Right renal pelvis (tissue), 4 donors: ENCODE data around the gene ZDHHC18. TPM values are rescaled to one million over a fixed set of nuclear protein-coding genes. Genes with fewer than 3 reads are reported as not detected.
A peak's percentile ranks its signal among the peaks of the same experiment; 100 is the strongest.
"Not testable (repeated sequence)": the region's sequence is repeated elsewhere in the genome, so short reads cannot be mapped to it uniquely, and the experiment has no call there.

Experiments used
- DNase-seq, 4 donors: peaks; one replicate each; pipeline ENCODE4 v3.0.0-alpha.2; 2013; ENCODE audit warnings: low read depth in 4 of 4, low spot score in 3 of 4, missing footprints in 1 of 4
- polyA plus RNA-seq, 4 donors: library from polyadenylated mRNA; unstranded; fragments of 120-200 nt; gene quantifications; one replicate each; pipeline ENCODE4 v1.2.1, GENCODE V29; 2013; ENCODE audit not compliant: insufficient read length in 4 of 4

Gene ZDHHC18
- polyA plus RNA-seq, 4 donors, result 20.7 to 23.2 (median 22.1) TPM

GRCh38 chr1:26831546-26832248 is 5.2 kb downstream of the ZDHHC18 start:
- no peak for DNase-seq

DNA sequence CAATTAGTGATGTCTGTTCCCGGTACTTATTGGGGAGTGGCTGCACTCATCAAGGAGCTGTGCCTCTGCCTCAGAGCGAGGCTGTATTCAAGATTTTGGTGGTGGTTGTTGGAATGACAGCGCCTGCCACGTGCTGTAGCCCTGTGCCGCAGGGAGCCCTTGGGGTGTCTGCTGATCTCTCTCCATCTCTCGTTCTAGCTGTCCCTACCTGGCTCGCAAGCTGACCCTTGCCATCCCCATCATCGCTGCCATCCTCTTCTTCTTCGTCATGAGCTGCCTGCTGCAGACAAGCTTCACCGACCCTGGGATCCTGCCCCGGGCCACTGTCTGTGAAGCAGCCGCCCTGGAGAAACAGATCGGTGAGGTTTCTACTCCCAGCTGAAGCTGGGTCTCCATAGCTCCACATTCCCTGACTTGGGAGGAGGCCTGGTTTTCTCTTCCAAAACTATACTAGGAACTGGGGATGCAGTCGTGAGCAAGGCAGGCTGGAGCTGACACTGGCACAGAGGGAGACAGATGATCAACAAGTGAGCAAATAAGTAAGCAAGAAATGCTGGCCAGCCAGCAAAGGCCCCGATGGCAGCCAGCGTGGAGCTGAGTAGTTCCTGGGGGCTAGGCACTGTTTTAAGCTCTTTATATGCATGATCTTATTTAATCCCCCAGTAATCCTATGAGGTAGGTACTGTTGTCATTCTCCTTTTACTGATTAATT is 5.9 kb downstream of the ZDHHC18 start:
- no peak for DNase-seq

GRCh38 chr1:26833432-26834405 is 7.2 kb downstream of the ZDHHC18 start:
- no peak for DNase-seq

- not testable (repeated sequence) for DNase-seq
These were observed 11.2 kb downstream of the ZDHHC18 start for GRCh38 chr1:26837665-26838064.

GRCh38 chr1:26838474-26839338 is 12.2 kb downstream of the ZDHHC18 start:
- DNase-seq, result no peak

DNA sequence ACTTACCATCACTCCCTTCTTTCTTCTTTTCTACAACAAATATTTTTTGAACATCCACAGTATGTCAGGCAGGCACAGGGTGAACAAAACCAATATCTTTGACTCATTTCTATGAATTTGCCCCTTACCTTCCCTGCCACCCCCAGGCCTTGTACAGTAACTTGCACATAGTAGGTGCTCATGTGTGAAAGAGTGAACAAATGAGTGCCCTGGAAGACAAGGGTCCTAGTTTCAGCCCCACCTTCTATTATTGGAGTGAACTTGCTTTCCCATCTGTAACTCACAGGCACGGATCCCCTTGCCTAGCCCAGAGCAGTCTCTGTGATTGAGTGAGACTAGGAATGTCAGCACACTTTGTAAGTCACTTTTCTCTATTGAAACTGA is 12.8 kb downstream of the ZDHHC18 start:
- no peak for DNase-seq

- no peak for DNase-seq
These were observed 13.3 kb downstream of the ZDHHC18 start for GRCh38 chr1:26839779-26840178.

- no peak for DNase-seq
These were observed 18.1 kb downstream of the ZDHHC18 start for GRCh38 chr1:26844424-26845196.

DNA sequence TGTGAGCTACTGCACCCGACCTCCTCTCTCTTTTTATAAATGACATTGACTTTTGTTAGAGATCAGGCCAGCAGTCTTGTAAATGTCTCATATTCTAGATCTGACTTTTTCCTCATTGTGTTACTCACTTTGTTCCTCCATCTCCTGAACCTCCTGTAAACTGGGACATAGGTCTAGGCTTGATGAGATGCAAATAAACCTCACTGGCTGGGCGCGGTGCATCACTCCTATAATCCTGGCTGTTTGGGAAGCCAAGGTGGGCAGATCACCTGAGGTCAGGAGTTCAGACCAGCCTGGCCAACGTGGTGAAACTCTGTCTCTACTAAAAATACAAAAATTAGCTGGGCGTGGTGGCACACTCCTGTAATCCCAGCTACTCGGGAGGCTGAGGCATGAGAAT is 21.3 kb downstream of the ZDHHC18 start:
- DNase-seq, result not testable (repeated sequence)

- DNase-seq, result no peak
These were observed 22.0 kb downstream of the ZDHHC18 start for GRCh38 chr1:26848499-26848898.

DNA sequence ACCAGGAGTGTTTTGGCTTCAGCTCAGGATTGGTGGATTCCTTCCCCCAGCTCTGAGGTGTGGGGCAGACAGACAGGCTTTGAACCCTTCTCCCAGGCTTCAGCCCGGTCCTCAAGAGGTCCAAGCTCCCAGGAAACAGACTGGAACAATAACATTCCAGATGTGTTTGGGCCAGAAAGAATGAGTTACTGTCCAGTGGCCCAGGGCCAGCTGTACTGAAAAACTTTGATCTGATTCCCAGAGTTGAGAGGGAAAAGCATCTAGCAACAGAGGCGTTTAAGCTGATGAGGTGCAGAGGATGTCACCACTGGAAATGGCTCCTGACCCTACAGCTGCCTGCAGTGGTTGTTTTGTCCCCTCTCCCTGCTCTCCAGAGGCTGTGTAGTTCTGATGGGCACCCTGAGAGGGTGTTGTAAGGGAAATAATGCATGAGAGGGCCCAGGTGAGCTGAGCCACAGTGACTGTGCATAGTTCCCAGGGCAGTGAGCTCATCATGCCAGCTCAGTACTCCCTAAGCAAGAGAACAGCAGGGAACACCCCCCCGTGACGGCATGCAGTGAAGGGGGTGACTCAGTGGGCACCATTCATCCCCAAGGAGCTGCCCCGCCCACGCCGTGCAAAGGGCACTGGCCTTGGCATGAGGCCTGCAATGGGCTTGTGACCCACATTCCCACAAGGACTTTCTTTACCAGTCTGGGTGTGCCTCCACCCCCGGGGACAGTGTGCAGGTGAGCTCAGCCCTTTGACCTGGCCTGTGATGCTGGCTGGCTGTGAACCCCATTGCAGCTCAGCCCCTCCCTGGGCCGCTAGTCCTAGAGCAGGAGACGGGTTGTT is 22.7 kb downstream of the ZDHHC18 start:
- no peak for DNase-seq

DNA sequence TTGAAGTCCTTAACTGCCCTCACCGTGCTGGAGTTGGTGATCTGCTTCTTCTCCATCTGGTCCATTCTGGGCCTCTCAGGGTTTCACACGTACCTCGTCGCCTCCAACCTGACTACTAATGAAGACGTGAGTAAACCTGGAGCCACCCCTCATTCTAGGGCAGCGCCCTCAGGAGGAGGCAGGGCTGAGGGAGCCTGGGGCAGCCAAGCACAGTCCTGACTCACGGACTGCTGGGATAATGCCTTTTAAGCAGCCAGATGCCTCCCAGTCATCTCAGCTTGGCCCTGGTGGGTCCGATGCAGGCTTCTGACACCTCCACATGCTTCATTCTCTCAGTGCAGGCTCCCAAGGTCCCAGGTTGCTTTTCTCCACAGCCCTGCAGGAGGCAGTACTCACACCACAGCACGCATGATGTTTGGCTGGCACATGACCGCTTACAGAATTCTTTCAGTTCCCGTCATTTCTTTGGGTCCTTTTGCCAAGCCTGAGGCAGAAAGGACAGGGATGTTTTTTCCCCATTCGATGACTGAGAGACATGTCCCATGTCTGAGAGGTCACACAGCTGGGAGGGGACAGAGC is 24.7 kb downstream of the ZDHHC18 start:
- DNase-seq, result no peak

DNA sequence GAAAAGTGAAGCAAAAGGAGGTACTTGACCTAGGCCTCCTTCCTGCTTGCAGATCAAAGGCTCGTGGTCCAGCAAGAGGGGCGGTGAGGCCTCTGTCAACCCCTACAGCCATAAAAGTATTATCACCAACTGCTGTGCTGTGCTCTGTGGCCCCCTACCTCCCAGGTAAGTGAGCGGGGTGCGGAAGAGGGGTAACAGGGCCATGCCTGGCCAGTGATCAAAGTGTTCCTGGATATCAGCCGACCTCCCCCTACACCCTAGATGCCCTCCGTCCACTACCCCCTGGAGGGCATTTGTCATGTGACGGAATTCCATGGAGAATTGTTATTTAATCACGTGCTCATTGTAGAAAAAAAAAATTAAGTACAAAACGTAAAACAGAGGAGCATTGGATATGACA is 26.2 kb downstream of the ZDHHC18 start:
- DNase-seq, result no peak

GRCh38 chr1:26853156-26853555 is 26.7 kb downstream of the ZDHHC18 start:
- DNase-seq, result peak in 2 of 4 donors; percentile 54 to 58

DNA sequence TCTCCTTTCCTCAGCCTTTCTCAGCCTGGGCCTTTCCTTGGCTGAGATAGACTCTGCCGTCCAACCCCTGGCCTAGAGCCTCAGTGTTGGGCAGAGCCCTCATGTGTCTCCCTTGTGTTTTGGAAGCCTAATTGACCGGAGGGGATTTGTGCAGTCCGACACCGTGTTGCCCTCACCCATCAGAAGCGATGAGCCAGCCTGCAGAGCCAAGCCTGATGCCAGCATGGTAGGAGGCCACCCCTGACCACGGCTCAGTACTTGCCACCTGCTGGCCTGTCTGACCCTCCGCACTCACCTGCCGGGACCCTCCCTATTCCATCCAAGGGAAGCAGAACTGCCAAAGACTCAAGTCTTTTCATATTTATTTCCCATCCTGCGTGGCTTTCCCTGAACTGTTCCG is 27.1 kb downstream of the ZDHHC18 start:
- DNase-seq, result no peak

DNA sequence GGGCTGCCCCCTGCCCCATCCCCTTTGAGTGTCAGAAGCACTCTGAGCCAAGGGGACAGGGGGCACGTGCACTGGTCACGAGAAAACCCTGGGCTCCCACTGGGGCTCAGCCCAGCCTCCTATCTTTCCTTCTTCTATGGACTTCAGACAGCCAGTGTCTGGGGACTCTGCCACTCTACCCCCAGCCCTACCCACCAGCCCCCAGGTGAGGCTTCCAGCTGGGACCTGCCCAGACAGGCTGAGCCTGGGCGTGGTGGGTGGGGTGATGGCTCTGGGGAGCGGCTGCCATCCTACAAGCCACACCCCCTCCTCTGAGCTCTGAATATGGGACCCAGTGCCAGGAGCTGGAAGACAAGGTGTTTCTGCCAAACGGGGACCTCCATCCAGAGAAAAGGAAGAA is 28.4 kb downstream of the ZDHHC18 start:
- no peak for DNase-seq

- DNase-seq, result no peak
These were observed 29.1 kb downstream of the ZDHHC18 start for GRCh38 chr1:26855636-26856035.

DNA sequence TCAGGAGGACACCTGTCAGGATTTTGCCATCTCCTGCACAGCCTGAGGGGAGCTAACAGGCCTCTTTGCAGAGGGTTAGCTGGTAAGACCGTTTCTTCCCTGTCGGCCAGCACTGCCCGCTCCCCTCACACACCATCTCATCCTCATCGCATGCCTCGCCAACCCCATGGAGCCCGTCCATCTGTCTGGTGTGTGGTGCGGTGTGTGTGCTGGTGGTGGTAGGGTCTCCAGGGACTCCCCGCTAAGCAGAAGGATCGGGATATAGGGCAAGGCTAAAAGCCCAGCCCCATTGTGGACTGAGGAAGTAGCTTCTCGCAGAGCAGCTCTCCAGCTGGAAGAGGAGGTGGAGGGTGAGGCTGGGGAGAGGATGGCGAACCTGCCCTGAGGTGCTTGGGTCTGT is 29.7 kb downstream of the ZDHHC18 start:
- DNase-seq, result no peak
